ENCODE measurements around the gene MAN2A2. TPM values are rescaled to one million over a fixed set of nuclear protein-coding genes. Genes with fewer than 3 reads are reported as not detected.
A peak's percentile ranks its signal among the peaks of the same experiment; 100 is the strongest.

Gene MAN2A2
- total RNA-seq, 2 donors from 2014 or later = 172 to 244 TPM

DNA sequence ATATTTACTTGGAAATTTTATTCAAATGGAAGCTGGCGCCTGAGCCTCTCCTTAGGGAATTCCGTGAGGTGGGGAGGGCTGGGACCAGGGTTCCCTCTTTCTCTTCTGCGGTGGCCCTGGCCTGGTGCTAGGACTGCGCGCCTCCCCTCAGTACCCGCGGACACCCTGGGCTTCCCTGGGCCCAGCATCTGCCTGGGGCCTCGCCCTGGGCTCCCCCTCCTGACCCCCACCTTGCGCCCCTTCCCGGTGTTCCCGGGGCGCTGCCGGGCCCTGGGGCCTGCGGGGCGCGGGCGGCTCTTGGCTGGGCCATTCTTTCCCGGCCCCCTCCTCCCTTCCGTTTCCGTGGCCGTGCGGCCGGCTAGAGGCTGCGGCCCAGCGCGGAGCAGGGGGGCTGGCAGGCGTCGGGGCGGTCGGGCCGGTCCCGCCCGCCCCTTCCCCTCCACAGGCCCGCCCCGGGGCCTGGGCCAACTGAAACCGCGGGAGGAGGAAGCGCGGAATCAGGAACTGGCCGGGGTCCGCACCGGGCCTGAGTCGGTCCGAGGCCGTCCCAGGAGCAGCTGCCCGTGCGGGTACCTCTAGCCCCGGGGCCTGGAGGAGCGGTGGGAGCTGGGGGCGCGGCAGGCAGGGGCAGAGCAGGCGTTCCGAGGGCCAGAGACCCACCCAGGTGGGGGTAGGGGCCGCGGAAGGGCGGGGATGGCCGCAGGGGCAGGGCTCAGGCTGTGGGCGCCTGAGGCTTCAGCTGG is 19.0 kb upstream of the MAN2A2 start, which contains the start of gene FES:
Gene FES, plus strand, starts transcription at position 529 of the 743 bp plus-strand sequence. CDS start 542 bp downstream, outside the sequence.
- H3K36me3 Mint-ChIP-seq = peaks cover 7% of the 10 kb centered on the region
- no peaks in the 10 kb centered on the region for H3K9me3 Mint-ChIP-seq
- peak within 1 kb of the TSS; percentile 83 for H3K4me3 Mint-ChIP-seq
- peak within 1 kb of the TSS; percentile 83 to 90 for H3K27ac Mint-ChIP-seq
- H3K27me3 Mint-ChIP-seq = no peaks in the 10 kb centered on the region
- peaks cover 34 to 50% of the 10 kb centered on the region in 2 donors for H3K4me1 Mint-ChIP-seq (ENCODE audit: low read depth in 2 of 2)
- ATAC-seq (peak; percentile 54 to 71), DNase-seq (ENCODE audit: low spot score) (no peak)

DNA sequence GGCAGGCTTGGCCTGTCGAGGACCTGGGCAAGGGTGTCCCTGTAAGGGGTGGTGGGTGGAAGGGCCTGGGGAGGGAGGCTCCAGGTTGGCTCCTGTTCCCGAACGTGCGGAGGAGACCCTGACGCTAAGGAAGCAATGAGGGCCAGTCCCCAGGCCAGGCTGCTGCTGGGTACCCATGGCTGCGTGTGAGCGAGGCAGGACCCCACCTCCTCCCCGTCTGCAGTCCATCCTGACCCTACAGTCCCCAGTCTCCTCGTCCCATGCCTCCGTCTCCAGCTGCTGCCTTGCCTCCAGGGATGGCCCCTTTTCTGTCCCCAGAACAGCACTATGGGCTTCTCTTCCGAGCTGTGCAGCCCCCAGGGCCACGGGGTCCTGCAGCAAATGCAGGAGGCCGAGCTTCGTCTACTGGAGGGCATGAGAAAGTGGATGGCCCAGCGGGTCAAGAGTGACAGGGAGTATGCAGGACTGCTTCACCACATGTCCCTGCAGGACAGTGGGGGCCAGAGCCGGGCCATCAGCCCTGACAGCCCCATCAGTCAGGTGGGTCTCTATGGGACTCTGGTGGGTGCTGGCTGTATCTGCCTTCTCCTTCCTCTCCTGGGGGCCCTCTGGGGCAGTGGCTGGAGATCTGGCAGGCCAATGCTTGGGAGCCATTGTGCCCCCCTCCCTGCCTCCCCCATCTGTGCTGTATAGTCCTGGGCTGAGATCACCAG is 18.2 kb upstream of the MAN2A2 start:
- Mint-ChIP-seq H3K27me3 (no peaks in the 10 kb centered on the region), H3K4me3 (peak overlapping the region; percentile 83), H3K36me3 (peaks cover 7% of the 10 kb centered on the region), H3K4me1 (ENCODE audit: low read depth in 2 of 2) (peaks cover 34 to 50% of the 10 kb centered on the region in 2 donors), H3K27ac (peak overlapping the region; percentile 83 to 90), H3K9me3 (no peaks in the 10 kb centered on the region)
- peak; percentile 13 to 40 for ATAC-seq
- DNase-seq (ENCODE audit: low spot score) = no peak

DNA sequence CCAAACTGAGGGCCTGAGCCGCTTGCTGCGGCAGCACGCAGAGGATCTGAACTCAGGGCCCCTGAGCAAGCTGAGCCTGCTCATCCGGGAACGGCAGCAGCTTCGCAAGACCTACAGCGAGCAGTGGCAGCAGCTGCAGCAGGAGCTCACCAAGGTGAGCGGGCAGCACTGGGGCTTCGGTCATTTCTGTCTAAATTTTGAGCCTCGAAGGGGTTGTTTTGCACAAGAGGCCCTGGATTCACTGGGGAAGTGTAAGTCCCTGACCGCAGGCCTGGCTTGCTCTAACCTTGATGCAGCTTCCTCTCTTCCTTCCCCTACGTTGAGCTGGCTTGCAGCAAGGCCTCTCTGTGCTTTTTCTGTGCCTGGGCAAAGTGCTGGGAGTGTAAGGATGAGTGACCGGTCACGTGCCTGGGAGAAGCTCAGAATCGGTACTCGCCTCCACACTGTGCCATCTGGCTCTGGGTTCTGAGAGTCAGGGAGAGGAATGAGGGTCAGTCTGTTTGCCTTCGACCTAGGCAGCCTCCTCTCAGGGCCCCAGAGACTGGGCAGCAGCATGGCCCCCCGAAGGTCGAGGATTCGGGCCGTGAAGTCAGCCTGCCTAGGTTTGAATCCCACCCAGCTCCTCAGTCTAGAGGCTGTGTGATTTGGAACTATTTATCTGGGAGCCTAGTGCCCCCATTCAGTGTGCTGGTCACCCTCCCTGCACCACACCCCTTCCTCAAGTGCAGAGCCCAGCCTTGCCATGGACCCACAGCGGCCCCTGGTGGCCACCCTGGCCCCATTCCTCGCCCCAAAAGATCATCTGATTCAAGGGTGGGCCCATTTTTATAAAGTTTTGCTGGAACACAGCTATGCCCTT is 17.4 kb upstream of the MAN2A2 start:
- no peaks in the 10 kb centered on the region for H3K27me3 Mint-ChIP-seq

GRCh38 chr15:90886291-90886614 is 16.8 kb upstream of the MAN2A2 start:
- Mint-ChIP-seq H3K27ac (peak overlapping the region; percentile 83 to 90), H3K9me3 (no peaks in the 10 kb centered on the region), H3K27me3 (no peaks in the 10 kb centered on the region), H3K4me3 (peak overlapping the region; percentile 83), H3K36me3 (peaks cover 7% of the 10 kb centered on the region), H3K4me1 (ENCODE audit: low read depth in 2 of 2) (peaks cover 34 to 52% of the 10 kb centered on the region in 2 donors)
- DNase-seq (ENCODE audit: low spot score) (no peak), ATAC-seq (no peak)

More for the DNA sequence above, 17.4 kb upstream of the MAN2A2 start:
- Mint-ChIP-seq H3K4me1 (ENCODE audit: low read depth in 2 of 2) (peaks cover 34 to 52% of the 10 kb centered on the region in 2 donors), H3K36me3 (peaks cover 7% of the 10 kb centered on the region), H3K9me3 (no peaks in the 10 kb centered on the region), H3K27ac (peak overlapping the region; percentile 83 to 90), H3K4me3 (peak overlapping the region; percentile 83)
- peak; percentile 84 for DNase-seq (ENCODE audit: low spot score)
- peak; percentile 63 to 73 for ATAC-seq

- ATAC-seq = no peak
- Mint-ChIP-seq H3K4me1 (ENCODE audit: low read depth in 2 of 2) (peaks cover 34 to 50% of the 10 kb centered on the region in 2 donors), H3K27me3 (no peaks in the 10 kb centered on the region), H3K27ac (peak overlapping the region; percentile 2 to 90), H3K9me3 (no peaks in the 10 kb centered on the region), H3K36me3 (peaks cover 7% of the 10 kb centered on the region), H3K4me3 (no peak overlapping the region)
- DNase-seq (ENCODE audit: low spot score) = no peak
These were observed 16.0 kb upstream of the MAN2A2 start for GRCh38 chr15:90887037-90887481.

GRCh38 chr15:90889313-90889730 is 13.8 kb upstream of the MAN2A2 start:
- Mint-ChIP-seq H3K36me3 (peaks cover 7% of the 10 kb centered on the region), H3K9me3 (no peaks in the 10 kb centered on the region), H3K4me3 (no peak overlapping the region), H3K27me3 (no peaks in the 10 kb centered on the region), H3K4me1 (ENCODE audit: low read depth in 2 of 2) (peaks cover 34 to 45% of the 10 kb centered on the region in 2 donors), H3K27ac (peak overlapping the region in 1 of 2 donors; percentile 14)
- no peak for DNase-seq (ENCODE audit: low spot score)
- peak in 1 of 2 donors; percentile 47 for ATAC-seq

- H3K4me3 Mint-ChIP-seq = no peak overlapping the region
These were observed 13.2 kb upstream of the MAN2A2 start for GRCh38 chr15:90889736-90890456.

GRCh38 chr15:90890839-90891238 is 12.3 kb upstream of the MAN2A2 start:
- H3K9me3 Mint-ChIP-seq = no peaks in the 10 kb centered on the region
- H3K4me1 Mint-ChIP-seq (ENCODE audit: low read depth in 2 of 2) = peaks cover 26 to 37% of the 10 kb centered on the region in 2 donors
- no peak overlapping the region for H3K27ac Mint-ChIP-seq
- no peak for ATAC-seq
- no peak overlapping the region for H3K4me3 Mint-ChIP-seq
- H3K27me3 Mint-ChIP-seq = no peaks in the 10 kb centered on the region
- peaks cover 10% of the 10 kb centered on the region for H3K36me3 Mint-ChIP-seq
- DNase-seq (ENCODE audit: low spot score) = no peak

More at GRCh38 chr15:90889736-90890456, 13.2 kb upstream of the MAN2A2 start:
- no peak for DNase-seq (ENCODE audit: low spot score)
- no peak overlapping the region for H3K27ac Mint-ChIP-seq
- ATAC-seq = no peak
- no peaks in the 10 kb centered on the region for H3K9me3 Mint-ChIP-seq
- H3K36me3 Mint-ChIP-seq = peaks cover 7% of the 10 kb centered on the region
- no peaks in the 10 kb centered on the region for H3K27me3 Mint-ChIP-seq
- H3K4me1 Mint-ChIP-seq (ENCODE audit: low read depth in 2 of 2) = peaks cover 32 to 43% of the 10 kb centered on the region in 2 donors

- H3K27me3 Mint-ChIP-seq = no peaks in the 10 kb centered on the region
- H3K9me3 Mint-ChIP-seq = no peaks in the 10 kb centered on the region
- no peak overlapping the region for H3K4me3 Mint-ChIP-seq
- H3K36me3 Mint-ChIP-seq = peaks cover 16% of the 10 kb centered on the region
- peaks cover 22 to 34% of the 10 kb centered on the region in 2 donors for H3K4me1 Mint-ChIP-seq (ENCODE audit: low read depth in 2 of 2)
- no peak overlapping the region for H3K27ac Mint-ChIP-seq
- DNase-seq (ENCODE audit: low spot score) (no peak), ATAC-seq (no peak)
These were observed 11.7 kb upstream of the MAN2A2 start for GRCh38 chr15:90891346-90891949.

DNA sequence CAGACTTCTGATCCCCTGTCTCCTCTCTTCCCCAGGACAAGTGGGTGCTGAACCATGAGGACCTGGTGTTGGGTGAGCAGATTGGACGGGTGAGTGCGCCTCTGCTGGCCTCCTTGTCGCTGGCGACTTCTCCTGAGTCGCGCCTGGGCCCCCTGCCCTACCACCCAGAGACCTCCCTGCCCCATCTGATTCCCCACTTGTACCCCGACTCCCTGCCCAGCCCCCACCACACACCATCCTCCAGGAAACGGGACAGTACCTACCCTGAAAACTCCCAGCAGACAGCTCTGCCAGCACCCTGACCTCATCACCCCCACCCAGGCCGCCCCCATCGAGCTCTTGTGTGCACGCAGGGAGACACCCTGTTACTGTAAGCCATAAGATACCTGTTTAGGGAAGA is 11.1 kb upstream of the MAN2A2 start:
- H3K27ac Mint-ChIP-seq = no peak overlapping the region
- H3K9me3 Mint-ChIP-seq = no peaks in the 10 kb centered on the region
- peaks cover 18% of the 10 kb centered on the region for H3K36me3 Mint-ChIP-seq

DNA sequence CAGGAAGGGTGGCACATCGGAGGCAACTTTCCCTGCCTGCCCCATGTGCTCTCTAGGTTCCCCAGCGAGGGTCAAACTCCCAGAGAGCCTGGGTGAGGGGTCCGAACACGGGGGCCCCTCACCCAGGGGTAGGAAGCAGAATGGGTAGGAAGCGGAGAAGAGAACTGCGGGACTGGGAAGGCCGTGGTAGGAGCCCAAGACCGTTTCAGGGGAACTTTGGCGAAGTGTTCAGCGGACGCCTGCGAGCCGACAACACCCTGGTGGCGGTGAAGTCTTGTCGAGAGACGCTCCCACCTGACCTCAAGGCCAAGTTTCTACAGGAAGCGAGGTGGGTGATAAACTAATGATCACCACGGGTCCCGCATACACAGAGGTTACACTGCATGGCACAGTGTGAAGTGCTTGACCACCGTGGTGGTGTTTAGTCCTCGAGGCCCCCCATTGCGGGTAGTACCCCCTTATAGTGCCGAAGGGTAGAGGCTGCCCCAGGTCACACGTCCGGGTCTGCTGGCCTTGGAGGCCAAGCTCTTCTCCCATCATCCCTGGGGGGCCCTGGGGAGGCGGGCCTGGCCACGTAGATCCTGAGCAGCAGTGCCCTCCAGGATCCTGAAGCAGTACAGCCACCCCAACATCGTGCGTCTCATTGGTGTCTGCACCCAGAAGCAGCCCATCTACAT is 10.5 kb upstream of the MAN2A2 start:
- H3K4me3 Mint-ChIP-seq = no peak overlapping the region
- H3K36me3 Mint-ChIP-seq = peaks cover 18% of the 10 kb centered on the region
- H3K27me3 Mint-ChIP-seq = no peaks in the 10 kb centered on the region
- no peak for DNase-seq (ENCODE audit: low spot score)
- H3K27ac Mint-ChIP-seq = no peak overlapping the region
- H3K4me1 Mint-ChIP-seq (ENCODE audit: low read depth in 2 of 2) = peaks cover 17 to 29% of the 10 kb centered on the region in 2 donors
- no peak for ATAC-seq
- no peaks in the 10 kb centered on the region for H3K9me3 Mint-ChIP-seq

More for the DNA sequence above, 11.1 kb upstream of the MAN2A2 start:
- Mint-ChIP-seq H3K27me3 (no peaks in the 10 kb centered on the region), H3K4me3 (no peak overlapping the region), H3K4me1 (ENCODE audit: low read depth in 2 of 2) (peaks cover 21 to 32% of the 10 kb centered on the region in 2 donors)
- ATAC-seq = no peak
- DNase-seq (ENCODE audit: low spot score) = no peak

Measured in natural killer cell treated with Interleukin-12 subunit alpha and Interleukin-12 subunit beta and Interleukin-15 and Interleukin-18, amount 100 ng/mL, for 72 hours (primary cell).